H9 (cell line): ENCODE results near the gene C9. TPM values are rescaled to one million over a fixed set of nuclear protein-coding genes. Genes with fewer than 3 reads are reported as not detected.

Experiments
- DNase-seq: peaks from one replicate; pipeline ENCODE4 v3.0.0-alpha.2; 2017
- H2AFZ ChIP-seq: one replicate; pipeline ENCODE4 v1.6.1; 2013; ENCODE audit warnings: mild to moderate bottlenecking, low read length, control low read depth, moderate library complexity
- H2AK5ac ChIP-seq: 2 replicates; pipeline ENCODE4 v1.6.1; 2013; ENCODE audit warnings: low read length, control low read depth, mixed read lengths; ENCODE audit not compliant: insufficient read length
- H2BK120ac ChIP-seq: one replicate; pipeline ENCODE4 v1.6.1; 2013; ENCODE audit warnings: low read depth, mild to moderate bottlenecking, low read length, control low read depth, inconsistent platforms; ENCODE audit not compliant: poor library complexity, severe bottlenecking
- H2BK12ac ChIP-seq: 2 replicates; pipeline ENCODE4 v1.6.1; 2013; ENCODE audit warnings: low read length, control low read depth, mixed read lengths, low read depth; ENCODE audit not compliant: insufficient read length
- H2BK15ac ChIP-seq: 2 replicates; pipeline ENCODE4 v1.6.1; 2013; ENCODE audit warnings: low read depth, low read length, control low read depth
- H2BK20ac ChIP-seq: one replicate; pipeline ENCODE4 v1.6.1; 2013; ENCODE audit warnings: low read depth, mild to moderate bottlenecking, low read length, control low read depth, inconsistent platforms; ENCODE audit not compliant: poor library complexity, severe bottlenecking
- H2BK5ac ChIP-seq: 2 replicates; pipeline ENCODE4 v1.6.1; 2013; ENCODE audit warnings: low read length, control low read depth, mixed read lengths; ENCODE audit not compliant: insufficient read length
- H3K14ac ChIP-seq: 2 replicates; pipeline ENCODE4 v1.6.1; 2013; ENCODE audit warnings: low read length, control low read depth; ENCODE audit not compliant: insufficient read depth
- H3K18ac ChIP-seq: 2 replicates; pipeline ENCODE4 v1.6.1; 2013; ENCODE audit warnings: low read depth, mild to moderate bottlenecking, mixed read lengths, low read length, control low read depth; ENCODE audit not compliant: insufficient read length
- H3K23ac ChIP-seq: 2 replicates; pipeline ENCODE4 v1.6.1; 2013; ENCODE audit warnings: low read length, control low read depth, mixed read lengths, low read depth; ENCODE audit not compliant: insufficient read length
- H3K23me2 ChIP-seq: 2 replicates; pipeline ENCODE4 v1.6.1; 2013; ENCODE audit warnings: low read depth, mild to moderate bottlenecking, mixed read lengths, low read length, control low read depth; ENCODE audit not compliant: insufficient read length, poor library complexity, severe bottlenecking
- H3K27ac ChIP-seq: 2 replicates; pipeline ENCODE4 v1.5.1; 2013; ENCODE audit warnings: low read length, control low read depth, mixed read lengths, low read depth; ENCODE audit not compliant: insufficient read length
- H3K27me3 ChIP-seq: 2 replicates; pipeline ENCODE4 v1.6.1; 2013; ENCODE audit warnings: low read length, control low read depth, inconsistent platforms; ENCODE audit not compliant: insufficient read depth
- H3K4ac ChIP-seq: 2 replicates; pipeline ENCODE4 v1.6.1; 2013; ENCODE audit warnings: low read depth, mild to moderate bottlenecking, control low read depth, inconsistent platforms, low read length, moderate library complexity
- H3K4me1 ChIP-seq: 2 replicates; pipeline ENCODE4 v1.6.1; 2013; ENCODE audit warnings: low read length, control low read depth, inconsistent platforms; ENCODE audit not compliant: insufficient read depth
- H3K4me2 ChIP-seq: 2 replicates; pipeline ENCODE4 v1.6.1; 2013; ENCODE audit warnings: low read length, control low read depth, mixed read lengths; ENCODE audit not compliant: insufficient read length, insufficient read depth
- H3K56ac ChIP-seq: 2 replicates; pipeline ENCODE4 v1.6.1; 2013; ENCODE audit warnings: low read depth, mild to moderate bottlenecking, mixed read lengths, low read length, control low read depth; ENCODE audit not compliant: insufficient read length
- H3K79me1 ChIP-seq: 2 replicates; pipeline ENCODE4 v1.6.1; 2013; ENCODE audit warnings: low read depth, mild to moderate bottlenecking, moderate library complexity, low read length, control low read depth, inconsistent platforms; ENCODE audit not compliant: insufficient read depth, poor library complexity, severe bottlenecking
- H3K79me2 ChIP-seq: 2 replicates; pipeline ENCODE4 v1.6.1; 2013; ENCODE audit warnings: low read length, control low read depth, inconsistent platforms; ENCODE audit not compliant: insufficient read depth
- H3K9ac ChIP-seq: 2 replicates; pipeline ENCODE4 v1.6.1; 2013; ENCODE audit warnings: low read length, control low read depth, mixed read lengths; ENCODE audit not compliant: insufficient read length; ENCODE audit errors: extremely low read depth
- H3K9me3 ChIP-seq: one replicate; pipeline ENCODE4 v1.6.1; 2013; ENCODE audit warnings: low read depth, low read length, inconsistent platforms; ENCODE audit not compliant: control insufficient read depth
- H3T11ph ChIP-seq: one replicate; pipeline ENCODE4 v1.6.1; 2013; ENCODE audit warnings: mild to moderate bottlenecking, low read length, control low read depth, inconsistent platforms
- H4K20me1 ChIP-seq: one replicate; pipeline ENCODE4 v1.6.1; 2013; ENCODE audit not compliant: control insufficient read depth, insufficient read length, insufficient read depth
- H4K5ac ChIP-seq: 2 replicates; pipeline ENCODE4 v1.6.1; 2013; ENCODE audit warnings: low read depth, mild to moderate bottlenecking, mixed read lengths, low read length, control low read depth; ENCODE audit not compliant: insufficient read length
- H4K8ac ChIP-seq: replicated peaks from 2 replicates; pipeline ENCODE4 v1.6.1; 2013; ENCODE audit warnings: low read length, control low read depth, mixed read lengths, low read depth; ENCODE audit not compliant: insufficient read length
- H4K91ac ChIP-seq: 2 replicates; pipeline ENCODE4 v1.6.1; 2013; ENCODE audit warnings: low read depth, mild to moderate bottlenecking, moderate library complexity, mixed read lengths, low read length, control low read depth; ENCODE audit not compliant: insufficient read length
- H3K27ac Mint-ChIP-seq, 3 experiments: 2 replicates in 2 of 3; 3 replicates in 1 of 3; pipeline ENCODE4 v1.8.0; 2020 to 2021; ENCODE audit warnings: mixed read lengths in 3 of 3, mild to moderate bottlenecking in 1 of 3, moderate library complexity in 1 of 3
- H3K27me3 Mint-ChIP-seq: 2 replicates; pipeline ENCODE4 v1.8.0; 2021; ENCODE audit warnings: low read depth, mild to moderate bottlenecking, moderate library complexity, mixed read lengths
- H3K36me3 Mint-ChIP-seq, 3 experiments: 2 replicates in 2 of 3; 3 replicates in 1 of 3; pipeline ENCODE4 v1.8.0; 2020 to 2021; ENCODE audit warnings: low read depth in 3 of 3, mixed read lengths in 3 of 3; ENCODE audit not compliant: insufficient read depth in 1 of 3
- H3K4me1 Mint-ChIP-seq, 2 experiments: 2 replicates each; pipeline ENCODE4 v1.8.0; 2020; ENCODE audit warnings: mixed read lengths in 2 of 2
- H3K4me3 Mint-ChIP-seq, 2 experiments: 2 replicates in 1 of 2; 3 replicates in 1 of 2; pipeline ENCODE4 v1.8.0; 2020 to 2021; ENCODE audit warnings: mild to moderate bottlenecking in 2 of 2, mixed read lengths in 2 of 2, moderate library complexity in 1 of 2
- H3K9me3 Mint-ChIP-seq, 2 experiments: 2 replicates in 1 of 2; 3 replicates in 1 of 2; pipeline ENCODE4 v1.8.0; 2020; ENCODE audit warnings: mild to moderate bottlenecking in 2 of 2, mixed read lengths in 2 of 2, moderate library complexity in 1 of 2
- CTCF ChIP-seq: fragments of 200-600 bp; sonication (generic); conservative IDR thresholded peaks from 3 replicates; pipeline ENCODE4 v1.8.0; 2021; ENCODE audit warnings: antibody characterized with exemption, mild to moderate bottlenecking
- WGBS: extraction: QIAGEN DNeasy Blood & Tissue Kit; methylation state at CpG from one replicate; pipeline ENCODE4 v1.1.7; 2013; ENCODE audit warnings: missing lambda C conversion rate, low lambda C conversion rate, mixed read lengths; ENCODE audit not compliant: insufficient read length; ENCODE audit errors: extremely low coverage; 5-methylcytosine and 5-hydroxymethylcytosine counted together
- total RNA-seq: library from RNA; stranded (reverse); gene quantifications from 2 replicates; pipeline ENCODE4 v1.2.1, GENCODE V29; 2021

C9 gene
- total RNA-seq, 1 experiment from 2014 or later, result not detected

GRCh38 chr5:39283231-39283818 lies 81.0 kb downstream of the C9 start:
- H3K27ac ChIP-seq, result no peak overlapping the region
- peak; percentile 60 for DNase-seq
- H3K27me3 Mint-ChIP-seq, result no peaks in the 10 kb centered on the region

More at GRCh38 chr5:39283231-39283818, 81.0 kb downstream of the C9 start:
- Mint-ChIP-seq H3K9me3 (peaks cover 21 to 22% of the 10 kb centered on the region in 2 experiments), H3K4me1 (peaks cover 3 to 5% of the 10 kb centered on the region in 2 experiments; a peak in 3 of 4 replicates), H3K27ac (no peak overlapping the region), H3K4me3 (no peak overlapping the region), H3K36me3 (peaks cover 5 to 23% (median 10%) of the 10 kb centered on the region in 3 experiments; a peak in 5 of 7 replicates)
- no peak overlapping the region for H3K9ac ChIP-seq
- no peak overlapping the region for H3K4ac ChIP-seq
- H4K8ac ChIP-seq, result no peak overlapping the region
- no peak overlapping the region for H4K5ac ChIP-seq
- H3T11ph ChIP-seq, result no peak overlapping the region
- no peak overlapping the region for H2AK5ac ChIP-seq
- no peak overlapping the region for H2BK15ac ChIP-seq
- no peak overlapping the region for H3K23ac ChIP-seq
- H2BK20ac ChIP-seq, result no peak overlapping the region
- H3K23me2 ChIP-seq, result no peaks in the 10 kb centered on the region
- H2BK12ac ChIP-seq, result no peak overlapping the region
- no peak overlapping the region for H3K56ac ChIP-seq
- no peak overlapping the region for H2BK120ac ChIP-seq
- H4K20me1 ChIP-seq, result no peaks in the 10 kb centered on the region
- no peak overlapping the region for H3K14ac ChIP-seq
- H3K27me3 ChIP-seq, result no peaks in the 10 kb centered on the region
- no CpG with 5 or more reads among the region's 3 CpGs for WGBS
- no peak overlapping the region for H2BK5ac ChIP-seq
- H3K18ac ChIP-seq, result no peak overlapping the region
- no peaks in the 10 kb centered on the region for H3K79me2 ChIP-seq
- H3K4me1 ChIP-seq, result no peaks in the 10 kb centered on the region
- peak; percentile 70 for TF ChIP-seq CTCF
- no peak overlapping the region for H4K91ac ChIP-seq
- no peaks in the 10 kb centered on the region for H3K79me1 ChIP-seq
- no peak overlapping the region for H3K4me2 ChIP-seq
- H2AFZ ChIP-seq, result no peak overlapping the region
- peaks cover 5% of the 10 kb centered on the region for H3K9me3 ChIP-seq
